Measurements from ENCODE around the gene PHYHD1. TPM values are rescaled to one million over a fixed set of nuclear protein-coding genes. Genes with fewer than 3 reads are reported as not detected.

The PHYHD1 gene
- total and polyA plus RNA-seq, 2 of the 13 experiments (the other 11 are each of a cell fraction or from before 2014, with no cell fraction given) = 10.6 to 25.3 TPM

- TF ChIP-seq HIC2 (CRISPR knock-in tag; IDR thresholded peaks at IDR 0.05; ENCODE audit: low read depth) (no peak), ZNF225 (CRISPR knock-in tag; IDR thresholded peaks at IDR 0.05) (no peak), ZNF558 (CRISPR knock-in tag; IDR thresholded peaks at IDR 0.05; ENCODE audit: borderline replicate concordance) (no peak), ZFP37 (CRISPR knock-in tag; IDR thresholded peaks at IDR 0.05; ENCODE audit: borderline replicate concordance) (no peak), PRMT3 (CRISPR knock-in tag; IDR thresholded peaks at IDR 0.05; ENCODE audit: borderline replicate concordance, low read depth) (no peak), FOSL1 (CRISPR knock-in tag; IDR thresholded peaks at IDR 0.05; ENCODE audit: borderline replicate concordance) (no peak), ZBTB7B (CRISPR knock-in tag; IDR thresholded peaks at IDR 0.05) (no peak), RXRB (CRISPR knock-in tag; IDR thresholded peaks at IDR 0.05; ENCODE audit: borderline replicate concordance) (peak; percentile 40; the same call in 1 of the 2 replicates), ZNF781 (CRISPR knock-in tag; IDR thresholded peaks at IDR 0.05; ENCODE audit: borderline replicate concordance, not compliant biosample characterization) (no peak), ZNF747 (CRISPR knock-in tag; IDR thresholded peaks at IDR 0.05; ENCODE audit: borderline replicate concordance) (no peak; the same call in 1 of the 2 replicates), ZNF546 (CRISPR knock-in tag; conservative IDR thresholded peaks at IDR 0.05) (no peak), ZNF264 (CRISPR knock-in tag; IDR thresholded peaks at IDR 0.05) (no peak), PHF20 (CRISPR knock-in tag; IDR thresholded peaks at IDR 0.05) (no peak), ZNF841 (CRISPR knock-in tag; IDR thresholded peaks at IDR 0.05; ENCODE audit: borderline replicate concordance) (no peak), KLF9 (CRISPR knock-in tag; IDR thresholded peaks at IDR 0.05; ENCODE audit: low read depth) (no peak), NFKBIZ (CRISPR knock-in tag; IDR thresholded peaks at IDR 0.05) (no peak), NFRKB (IDR thresholded peaks at IDR 0.05) (no peak), HOXD1 (CRISPR knock-in tag; IDR thresholded peaks at IDR 0.05) (no peak), ZNF768 (CRISPR knock-in tag; IDR thresholded peaks at IDR 0.05) (no peak), MAZ (IDR thresholded peaks at IDR 0.05; ENCODE audit: borderline replicate concordance, low read depth, low read length) (no peak), MAZ (CRISPR knock-in tag; IDR thresholded peaks at IDR 0.05; ENCODE audit: low read depth) (no peak), ZFP36 (IDR thresholded peaks at IDR 0.05; ENCODE audit: borderline replicate concordance, low read depth, low read length, partially characterized antibody) (no peak), TARDBP (CRISPR knock-in tag; IDR thresholded peaks at IDR 0.05) (no peak), PAF1 (CRISPR knock-in tag; IDR thresholded peaks at IDR 0.05) (no peak), GATA4 (IDR thresholded peaks at IDR 0.05; ENCODE audit: borderline replicate concordance, low read depth) (no peak)
- TF ChIP-seq, protein P1, sequence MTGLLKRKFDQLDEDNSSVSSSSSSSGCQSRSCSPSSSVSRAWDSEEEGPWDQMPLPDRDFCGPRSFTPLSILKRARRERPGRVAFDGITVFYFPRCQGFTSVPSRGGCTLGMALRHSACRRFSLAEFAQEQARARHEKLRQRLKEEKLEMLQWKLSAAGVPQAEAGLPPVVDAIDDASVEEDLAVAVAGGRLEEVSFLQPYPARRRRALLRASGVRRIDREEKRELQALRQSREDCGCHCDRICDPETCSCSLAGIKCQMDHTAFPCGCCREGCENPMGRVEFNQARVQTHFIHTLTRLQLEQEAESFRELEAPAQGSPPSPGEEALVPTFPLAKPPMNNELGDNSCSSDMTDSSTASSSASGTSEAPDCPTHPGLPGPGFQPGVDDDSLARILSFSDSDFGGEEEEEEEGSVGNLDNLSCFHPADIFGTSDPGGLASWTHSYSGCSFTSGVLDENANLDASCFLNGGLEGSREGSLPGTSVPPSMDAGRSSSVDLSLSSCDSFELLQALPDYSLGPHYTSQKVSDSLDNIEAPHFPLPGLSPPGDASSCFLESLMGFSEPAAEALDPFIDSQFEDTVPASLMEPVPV (CRISPR knock-in tag; IDR thresholded peaks at IDR 0.05) = no peak
- TF ChIP-seq, protein P2, sequence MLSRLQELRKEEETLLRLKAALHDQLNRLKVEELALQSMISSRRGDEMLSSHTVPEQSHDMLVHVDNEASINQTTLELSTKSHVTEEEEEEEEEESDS (CRISPR knock-in tag; IDR thresholded peaks at IDR 0.05; ENCODE audit: borderline replicate concordance) = no peak
- TF ChIP-seq, protein P3, sequence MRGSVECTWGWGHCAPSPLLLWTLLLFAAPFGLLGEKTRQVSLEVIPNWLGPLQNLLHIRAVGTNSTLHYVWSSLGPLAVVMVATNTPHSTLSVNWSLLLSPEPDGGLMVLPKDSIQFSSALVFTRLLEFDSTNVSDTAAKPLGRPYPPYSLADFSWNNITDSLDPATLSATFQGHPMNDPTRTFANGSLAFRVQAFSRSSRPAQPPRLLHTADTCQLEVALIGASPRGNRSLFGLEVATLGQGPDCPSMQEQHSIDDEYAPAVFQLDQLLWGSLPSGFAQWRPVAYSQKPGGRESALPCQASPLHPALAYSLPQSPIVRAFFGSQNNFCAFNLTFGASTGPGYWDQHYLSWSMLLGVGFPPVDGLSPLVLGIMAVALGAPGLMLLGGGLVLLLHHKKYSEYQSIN (CRISPR knock-in tag; IDR thresholded peaks at IDR 0.05; ENCODE audit: borderline replicate concordance) = no peak
Measured at GRCh38 chr9:128927731-128928411, 7.1 kb downstream of the PHYHD1 start (continued).
